HL-60 (cell line): ENCODE results near the gene SENP8.

Experiments used
- DNase-seq, 2 experiments: peaks; one replicate each; pipeline ENCODE4 v3.0.0-alpha.2; 2010 to 2020; ENCODE audit warnings: low read depth in 1 of 2, low spot score in 1 of 2
- H3K27ac ChIP-seq: fragments of 250-450 bp; sonication (Bioruptor Pico); replicated peaks from 2 replicates; pipeline ENCODE4 v1.5.1; 2020; ENCODE audit warnings: mild to moderate bottlenecking, moderate library complexity
- H3K27me3 ChIP-seq: fragments of 250-450 bp; sonication (Bioruptor Pico); 2 replicates; pipeline ENCODE4 v1.5.1; 2021; ENCODE audit warnings: mild to moderate bottlenecking, moderate library complexity; ENCODE audit not compliant: insufficient read depth, poor library complexity, severe bottlenecking
- H3K4me3 ChIP-seq: replicated peaks from 2 replicates; pipeline ENCODE4 v1.5.1; 2011; ENCODE audit warnings: mild to moderate bottlenecking, control low read depth, low read length; ENCODE audit not compliant: insufficient read depth
- GABPA ChIP-seq: IDR thresholded peaks from 2 replicates; pipeline ENCODE4 v1.6.1; 2012; ENCODE audit warnings: low read depth
- POLR2AphosphoS5 ChIP-seq: IDR thresholded peaks from 2 replicates; pipeline ENCODE4 v1.6.1; 2012; ENCODE audit warnings: low read depth
- SPI1 ChIP-seq: IDR thresholded peaks from 2 replicates; pipeline ENCODE4 v1.6.1; 2012; ENCODE audit warnings: low read depth, mild to moderate bottlenecking, borderline replicate concordance
- TF ChIP-seq, protein P1 (sequence below): IDR thresholded peaks from one replicate; pipeline ENCODE4 v1.5.1; 2011; ENCODE audit warnings: low read length, control low read depth, inconsistent platforms; ENCODE audit not compliant: insufficient read depth
- TF ChIP-seq, protein P2 (sequence below): IDR thresholded peaks from 2 replicates; pipeline ENCODE4 v1.6.1; 2012; ENCODE audit warnings: low read depth; ENCODE audit not compliant: insufficient replicate concordance

Gene SENP8

GRCh38 chr15:72173401-72173800 lies 55.2 kb downstream of the SENP8 start:
- H3K4me3 ChIP-seq, result no peak overlapping the region
- H3K27ac ChIP-seq, result no peak overlapping the region
- TF ChIP-seq SPI1 (no peak), GABPA (no peak), POLR2AphosphoS5 (no peak)
- TF ChIP-seq, protein P1, sequence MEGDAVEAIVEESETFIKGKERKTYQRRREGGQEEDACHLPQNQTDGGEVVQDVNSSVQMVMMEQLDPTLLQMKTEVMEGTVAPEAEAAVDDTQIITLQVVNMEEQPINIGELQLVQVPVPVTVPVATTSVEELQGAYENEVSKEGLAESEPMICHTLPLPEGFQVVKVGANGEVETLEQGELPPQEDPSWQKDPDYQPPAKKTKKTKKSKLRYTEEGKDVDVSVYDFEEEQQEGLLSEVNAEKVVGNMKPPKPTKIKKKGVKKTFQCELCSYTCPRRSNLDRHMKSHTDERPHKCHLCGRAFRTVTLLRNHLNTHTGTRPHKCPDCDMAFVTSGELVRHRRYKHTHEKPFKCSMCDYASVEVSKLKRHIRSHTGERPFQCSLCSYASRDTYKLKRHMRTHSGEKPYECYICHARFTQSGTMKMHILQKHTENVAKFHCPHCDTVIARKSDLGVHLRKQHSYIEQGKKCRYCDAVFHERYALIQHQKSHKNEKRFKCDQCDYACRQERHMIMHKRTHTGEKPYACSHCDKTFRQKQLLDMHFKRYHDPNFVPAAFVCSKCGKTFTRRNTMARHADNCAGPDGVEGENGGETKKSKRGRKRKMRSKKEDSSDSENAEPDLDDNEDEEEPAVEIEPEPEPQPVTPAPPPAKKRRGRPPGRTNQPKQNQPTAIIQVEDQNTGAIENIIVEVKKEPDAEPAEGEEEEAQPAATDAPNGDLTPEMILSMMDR, result no peak
- TF ChIP-seq, protein P2, sequence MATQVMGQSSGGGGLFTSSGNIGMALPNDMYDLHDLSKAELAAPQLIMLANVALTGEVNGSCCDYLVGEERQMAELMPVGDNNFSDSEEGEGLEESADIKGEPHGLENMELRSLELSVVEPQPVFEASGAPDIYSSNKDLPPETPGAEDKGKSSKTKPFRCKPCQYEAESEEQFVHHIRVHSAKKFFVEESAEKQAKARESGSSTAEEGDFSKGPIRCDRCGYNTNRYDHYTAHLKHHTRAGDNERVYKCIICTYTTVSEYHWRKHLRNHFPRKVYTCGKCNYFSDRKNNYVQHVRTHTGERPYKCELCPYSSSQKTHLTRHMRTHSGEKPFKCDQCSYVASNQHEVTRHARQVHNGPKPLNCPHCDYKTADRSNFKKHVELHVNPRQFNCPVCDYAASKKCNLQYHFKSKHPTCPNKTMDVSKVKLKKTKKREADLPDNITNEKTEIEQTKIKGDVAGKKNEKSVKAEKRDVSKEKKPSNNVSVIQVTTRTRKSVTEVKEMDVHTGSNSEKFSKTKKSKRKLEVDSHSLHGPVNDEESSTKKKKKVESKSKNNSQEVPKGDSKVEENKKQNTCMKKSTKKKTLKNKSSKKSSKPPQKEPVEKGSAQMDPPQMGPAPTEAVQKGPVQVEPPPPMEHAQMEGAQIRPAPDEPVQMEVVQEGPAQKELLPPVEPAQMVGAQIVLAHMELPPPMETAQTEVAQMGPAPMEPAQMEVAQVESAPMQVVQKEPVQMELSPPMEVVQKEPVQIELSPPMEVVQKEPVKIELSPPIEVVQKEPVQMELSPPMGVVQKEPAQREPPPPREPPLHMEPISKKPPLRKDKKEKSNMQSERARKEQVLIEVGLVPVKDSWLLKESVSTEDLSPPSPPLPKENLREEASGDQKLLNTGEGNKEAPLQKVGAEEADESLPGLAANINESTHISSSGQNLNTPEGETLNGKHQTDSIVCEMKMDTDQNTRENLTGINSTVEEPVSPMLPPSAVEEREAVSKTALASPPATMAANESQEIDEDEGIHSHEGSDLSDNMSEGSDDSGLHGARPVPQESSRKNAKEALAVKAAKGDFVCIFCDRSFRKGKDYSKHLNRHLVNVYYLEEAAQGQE, result no peak
- no peaks in the 10 kb centered on the region for H3K27me3 ChIP-seq
- DNase-seq, result no peak

- TF ChIP-seq, protein P1, result no peak
- TF ChIP-seq POLR2AphosphoS5 (no peak), GABPA (no peak), SPI1 (no peak)
- TF ChIP-seq, protein P2, result no peak
- no peak overlapping the region for H3K27ac ChIP-seq
- no peaks in the 10 kb centered on the region for H3K27me3 ChIP-seq
- no peak for DNase-seq
- H3K4me3 ChIP-seq, result no peak overlapping the region
Measured at GRCh38 chr15:72173864-72174550, 55.8 kb downstream of the SENP8 start.

DNA sequence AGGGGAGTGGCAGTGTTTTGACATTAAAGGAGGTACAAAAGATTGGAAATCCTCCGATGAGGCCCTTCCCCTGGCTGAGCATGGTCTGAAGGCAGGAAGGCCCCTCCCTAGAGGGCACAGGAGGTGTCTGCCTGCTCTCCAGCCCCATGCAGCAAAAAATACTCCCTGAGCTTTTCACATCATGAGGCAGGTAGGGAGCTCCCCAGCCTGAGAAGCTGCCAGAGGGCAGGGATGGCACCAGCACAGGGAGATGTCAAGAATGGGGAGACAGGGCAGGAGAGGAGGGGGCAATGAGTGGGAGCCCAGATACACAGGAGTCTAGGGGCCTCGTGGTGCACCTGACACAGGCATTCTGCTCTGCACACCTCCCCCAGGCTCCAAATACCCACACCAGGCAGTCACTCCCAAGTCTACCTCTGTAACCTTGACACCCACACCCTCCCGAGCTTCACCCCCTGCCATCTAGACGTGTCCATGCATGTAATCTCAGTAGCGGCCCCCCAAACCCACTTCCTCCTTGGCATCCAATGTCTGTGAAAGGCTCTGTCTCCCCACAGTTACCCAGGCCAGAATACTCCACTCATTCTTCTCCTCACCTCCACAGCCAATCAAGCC lies 56.5 kb downstream of the SENP8 start:
- Histone ChIP-seq H3K4me3 (no peak overlapping the region), H3K27me3 (no peaks in the 10 kb centered on the region), H3K27ac (no peak overlapping the region)
- DNase-seq, result no peak
- TF ChIP-seq, protein P1, result no peak
- TF ChIP-seq, protein P2, result no peak
- no peak for TF ChIP-seq GABPA
